Activated CD4-positive, alpha-beta T cell treated with anti-CD3 and anti-CD28 coated beads for 4 hours (primary cell): ENCODE data around the gene C15orf62.

ENCODE experiments used
- DNase-seq, 2 donors: peaks; one replicate each; pipeline ENCODE4 v3.0.0-alpha.2; 2020

Gene C15orf62, protein sequence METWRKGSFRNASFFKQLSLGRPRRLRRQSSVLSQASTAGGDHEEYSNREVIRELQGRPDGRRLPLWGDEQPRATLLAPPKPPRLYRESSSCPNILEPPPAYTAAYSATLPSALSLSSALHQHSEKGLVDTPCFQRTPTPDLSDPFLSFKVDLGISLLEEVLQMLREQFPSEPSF

DNA sequence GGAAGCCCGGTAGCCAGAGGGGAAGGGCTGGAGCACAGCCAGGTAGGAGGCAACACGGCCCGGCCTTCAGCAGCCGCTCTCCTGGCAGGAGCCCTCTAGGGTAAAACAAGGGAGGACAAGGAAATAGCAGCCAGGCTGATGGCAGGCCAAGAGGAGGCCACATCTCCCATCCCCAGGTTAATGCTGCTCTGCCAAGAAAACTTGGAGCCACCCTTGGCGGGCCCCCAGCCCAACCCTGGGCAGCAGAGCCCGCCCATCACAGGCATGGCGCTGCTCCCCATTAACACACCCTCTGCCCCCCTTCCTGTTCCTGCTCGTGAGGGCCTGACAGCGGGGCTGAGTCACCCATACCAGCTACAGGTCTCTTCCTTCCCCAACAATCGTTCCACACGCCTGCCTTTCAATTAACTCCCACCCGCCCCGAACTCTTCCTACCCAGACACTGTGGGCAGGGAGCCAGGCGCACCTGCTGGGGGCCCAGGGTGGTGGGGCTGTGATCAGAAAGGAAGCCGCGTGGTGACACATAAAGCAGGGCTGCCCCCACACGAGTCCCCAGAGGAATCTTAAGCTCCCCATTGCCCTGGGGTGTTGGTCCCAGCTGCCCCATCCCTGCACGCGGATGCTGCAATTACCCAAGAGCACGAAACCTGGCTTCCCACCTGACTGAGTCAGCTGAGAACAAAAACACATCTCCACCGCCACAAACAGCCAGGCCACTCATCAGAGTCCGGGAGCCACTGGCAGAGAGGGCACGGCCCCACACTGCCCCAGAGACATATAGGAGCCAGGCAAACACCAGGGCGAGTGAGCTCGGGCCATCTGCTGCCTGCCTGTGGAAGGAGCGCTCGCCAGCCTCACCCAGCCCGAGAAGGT, at the start of gene C15orf62:
TSS of gene C15orf62 (plus strand) at position 707 of the 873 bp plus-strand sequence. CDS start 516 bp downstream, outside the sequence.
- DNase-seq, result peak; percentile 62 to 80

- no peak for DNase-seq
These were observed 48.1 kb upstream of the C15orf62 start for GRCh38 chr15:40721701-40722100.

- no peak for DNase-seq
These were observed 47.4 kb upstream of the C15orf62 start for GRCh38 chr15:40722354-40722753.

DNA sequence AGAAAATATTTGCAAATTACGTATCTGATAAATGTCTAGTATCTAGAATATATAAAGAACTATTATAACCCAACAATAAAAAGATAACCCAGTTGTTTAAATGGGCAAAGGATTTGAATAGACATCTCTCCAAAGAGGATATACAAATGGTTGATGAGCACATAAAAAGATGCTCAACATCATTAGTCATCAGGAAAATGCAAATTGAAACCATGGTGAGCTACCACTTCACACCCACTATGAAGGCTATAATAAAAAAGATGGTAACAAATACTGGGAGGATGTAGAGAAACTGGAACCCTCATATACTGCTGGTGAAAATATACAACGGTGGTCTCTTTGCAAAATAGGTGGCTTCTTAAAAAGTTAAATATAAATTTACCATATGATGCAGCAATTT, 46.8 kb upstream of the C15orf62 start:
- DNase-seq, result no peak

DNA sequence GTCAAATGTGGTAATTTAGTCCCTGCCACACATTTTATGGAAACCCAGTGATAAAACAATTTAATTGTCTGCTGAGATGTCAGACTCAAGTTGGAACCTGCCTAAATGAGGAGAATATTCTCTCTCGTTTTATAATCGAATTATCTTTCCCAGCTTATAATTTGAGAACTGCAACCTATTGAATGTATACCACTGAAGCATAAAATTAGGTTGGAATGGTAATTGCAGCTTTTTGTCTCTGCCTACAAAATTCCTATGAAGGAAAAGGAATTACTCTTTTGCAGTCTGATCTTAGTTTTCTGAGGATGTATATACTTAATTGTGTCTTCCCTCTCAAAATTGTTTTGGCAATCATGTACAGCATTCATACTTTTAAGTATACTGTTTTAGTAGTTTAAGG, 45.9 kb upstream of the C15orf62 start:
- DNase-seq, result no peak

- DNase-seq, result no peak
These were observed 38.7 kb upstream of the C15orf62 start for GRCh38 chr15:40731034-40731433.

DNA sequence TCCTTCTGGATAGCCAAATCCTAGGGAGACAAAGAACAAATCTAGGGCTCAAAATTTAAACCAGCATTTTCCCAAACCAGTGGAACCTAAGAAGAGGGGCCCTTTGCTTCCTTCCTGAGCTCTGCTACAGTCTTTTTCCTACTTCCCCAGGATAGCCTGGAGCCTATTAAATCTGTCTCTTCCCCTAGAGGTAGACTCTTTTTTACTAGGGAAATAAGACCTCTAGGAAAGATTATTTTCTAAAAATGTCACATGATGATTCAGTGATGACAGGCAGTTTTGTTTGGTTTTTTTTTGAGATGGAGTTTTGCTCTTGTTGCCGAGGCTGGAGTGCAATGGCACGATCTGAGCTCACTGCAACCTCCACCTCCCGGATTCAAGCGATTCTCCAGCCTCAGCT, 33.2 kb upstream of the C15orf62 start:
- DNase-seq, result no peak

DNA sequence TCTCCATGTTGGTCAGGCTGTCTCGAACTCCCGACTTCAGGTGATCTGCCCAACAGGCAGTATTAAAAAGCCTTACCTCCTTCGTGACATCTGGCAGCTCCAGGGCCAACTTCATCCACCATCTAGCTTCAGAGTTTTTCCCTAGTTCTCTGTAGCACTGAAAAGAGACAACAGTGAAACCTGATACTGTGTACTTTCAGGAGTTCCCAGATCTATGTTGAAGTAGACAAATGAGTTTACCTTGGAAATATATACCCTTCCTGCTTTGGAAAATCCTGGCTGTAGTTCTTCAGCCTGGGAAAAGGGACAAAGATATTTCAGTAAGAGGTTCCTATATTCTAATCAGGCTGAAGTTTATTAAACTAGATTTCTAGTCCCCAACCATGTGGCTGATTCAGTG, 32.7 kb upstream of the C15orf62 start:
- DNase-seq, result no peak

- no peak for DNase-seq
These were observed 30.7 kb upstream of the C15orf62 start for GRCh38 chr15:40739047-40739446.

GRCh38 chr15:40739854-40740253, 29.9 kb upstream of the C15orf62 start:
- DNase-seq, result no peak

DNA sequence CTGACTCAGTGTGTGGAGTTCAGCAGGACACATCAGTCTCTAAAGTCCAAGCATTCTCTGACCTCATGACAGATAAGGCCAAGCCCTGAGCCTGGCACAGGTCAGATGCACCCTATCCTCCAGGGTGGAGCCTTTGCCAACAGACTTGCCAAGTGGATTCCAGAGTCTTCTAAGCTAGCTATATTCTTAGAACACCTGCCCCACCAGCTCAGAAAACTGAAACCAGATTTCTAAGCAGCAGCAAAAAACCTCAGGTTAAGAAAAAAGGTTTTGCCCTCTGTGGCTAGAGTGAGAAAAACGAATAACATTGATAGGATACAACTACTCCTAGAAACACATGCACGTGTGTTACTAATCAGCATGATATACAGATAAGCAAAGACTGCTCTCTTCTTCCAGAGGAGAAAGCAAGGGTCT, 26.3 kb upstream of the C15orf62 start:
- no peak for DNase-seq

GRCh38 chr15:40743921-40744814, 25.6 kb upstream of the C15orf62 start:
- peak; percentile 59 to 62 for DNase-seq

DNA sequence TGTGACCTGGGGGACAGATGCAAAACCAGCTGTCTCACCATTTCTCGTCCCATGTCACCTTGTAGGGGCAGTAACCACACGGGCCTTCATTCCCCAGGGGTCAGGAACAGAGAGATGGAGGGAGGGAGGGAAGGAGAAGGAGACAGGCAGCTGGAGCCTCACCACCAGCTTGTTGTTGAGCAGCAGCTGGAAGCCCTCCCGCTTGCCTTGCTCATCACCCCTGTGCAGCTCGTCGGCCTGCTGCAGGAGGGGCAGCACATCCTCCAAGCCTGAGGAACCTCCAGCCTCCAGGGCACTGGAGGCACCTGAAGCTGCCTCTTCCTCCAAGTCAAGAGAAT, 25.0 kb upstream of the C15orf62 start:
- no peak for DNase-seq

GRCh38 chr15:40746916-40747418, 22.8 kb upstream of the C15orf62 start:
- DNase-seq, result no peak

DNA sequence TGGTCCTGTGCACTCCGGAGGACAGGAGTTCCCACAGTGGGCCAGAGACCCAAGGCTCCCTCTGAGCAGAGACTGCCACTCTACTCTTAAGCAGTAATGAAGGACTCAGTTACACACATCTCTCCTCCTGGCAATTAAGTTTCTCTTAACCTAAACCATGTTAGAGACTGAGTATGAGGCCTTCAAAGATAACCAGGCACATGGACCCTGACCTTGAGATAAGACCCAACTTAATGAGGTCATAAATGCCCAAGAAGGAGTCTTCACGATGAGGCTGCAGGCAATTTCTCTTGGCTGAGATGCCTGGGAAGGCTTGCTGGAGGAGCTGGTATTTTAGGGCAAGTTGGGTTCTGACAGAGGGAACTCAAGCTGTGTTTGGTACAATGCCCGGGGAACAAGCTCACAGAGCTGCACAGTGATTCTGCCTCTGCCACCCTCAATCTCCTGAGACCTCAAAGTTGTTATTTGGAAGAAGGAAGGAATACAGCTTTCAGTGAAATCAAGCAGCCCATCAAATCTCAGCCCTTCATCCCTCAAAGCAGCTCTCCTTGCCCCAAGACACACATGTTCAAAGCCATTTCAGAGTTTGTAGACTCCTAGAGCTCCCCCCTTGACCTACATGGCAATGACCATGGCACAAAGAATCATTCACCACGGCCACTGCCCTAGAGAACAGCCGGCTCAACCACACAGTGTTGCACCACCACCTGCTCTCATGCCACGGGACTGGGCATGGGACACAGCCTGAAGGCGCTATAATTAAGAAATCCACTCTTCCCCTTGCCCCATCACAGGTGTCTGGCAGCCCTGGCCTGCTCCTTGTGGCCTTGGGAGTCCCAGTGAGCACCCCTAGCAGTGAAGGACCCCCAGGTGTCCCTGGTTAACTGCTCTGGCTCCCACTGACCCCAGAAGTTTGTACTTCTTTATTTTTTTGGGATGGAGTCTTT, 21.8 kb upstream of the C15orf62 start:
- no peak for DNase-seq

- no peak for DNase-seq
These were observed 20.6 kb upstream of the C15orf62 start for GRCh38 chr15:40749151-40749630.

- no peak for DNase-seq
These were observed 18.9 kb upstream of the C15orf62 start for GRCh38 chr15:40750885-40751284.

DNA sequence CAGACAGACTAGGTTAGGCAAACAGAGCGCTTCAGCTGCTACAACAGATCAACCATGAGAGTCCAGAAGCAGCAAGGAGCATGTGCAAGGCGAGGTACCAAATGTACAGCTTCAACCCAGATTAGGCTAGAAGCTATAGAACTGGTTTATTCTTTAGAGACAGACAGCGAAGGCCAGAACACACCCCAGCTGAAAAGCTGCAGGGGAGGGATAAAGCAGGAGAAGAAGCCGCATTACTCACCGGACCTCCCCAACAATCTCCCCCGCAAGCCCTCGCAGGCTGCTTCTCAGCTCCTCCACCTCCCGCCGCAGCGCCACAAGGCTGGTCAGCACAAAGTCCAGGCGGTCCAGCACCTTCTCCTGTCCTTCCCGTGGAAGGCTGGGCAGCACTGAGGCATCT, 18.0 kb upstream of the C15orf62 start:
- no peak for DNase-seq

DNA sequence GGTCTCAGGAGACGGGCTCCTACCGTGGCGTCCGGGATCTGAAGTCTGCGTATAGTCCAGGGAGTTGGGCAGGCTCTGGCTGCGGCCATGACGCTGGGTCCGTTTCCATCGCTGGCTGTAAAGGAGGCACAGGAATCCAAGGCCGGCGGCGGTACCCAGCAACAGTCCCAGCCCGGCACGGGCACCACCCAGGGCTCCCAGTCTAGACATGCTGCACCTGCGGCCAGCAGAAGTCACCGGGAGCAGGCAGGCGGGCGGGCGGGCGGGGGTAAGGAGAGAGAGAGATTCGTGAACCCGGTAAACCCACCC, 15.3 kb upstream of the C15orf62 start:
- DNase-seq, result peak in 1 of 2 donors; percentile 17

DNA sequence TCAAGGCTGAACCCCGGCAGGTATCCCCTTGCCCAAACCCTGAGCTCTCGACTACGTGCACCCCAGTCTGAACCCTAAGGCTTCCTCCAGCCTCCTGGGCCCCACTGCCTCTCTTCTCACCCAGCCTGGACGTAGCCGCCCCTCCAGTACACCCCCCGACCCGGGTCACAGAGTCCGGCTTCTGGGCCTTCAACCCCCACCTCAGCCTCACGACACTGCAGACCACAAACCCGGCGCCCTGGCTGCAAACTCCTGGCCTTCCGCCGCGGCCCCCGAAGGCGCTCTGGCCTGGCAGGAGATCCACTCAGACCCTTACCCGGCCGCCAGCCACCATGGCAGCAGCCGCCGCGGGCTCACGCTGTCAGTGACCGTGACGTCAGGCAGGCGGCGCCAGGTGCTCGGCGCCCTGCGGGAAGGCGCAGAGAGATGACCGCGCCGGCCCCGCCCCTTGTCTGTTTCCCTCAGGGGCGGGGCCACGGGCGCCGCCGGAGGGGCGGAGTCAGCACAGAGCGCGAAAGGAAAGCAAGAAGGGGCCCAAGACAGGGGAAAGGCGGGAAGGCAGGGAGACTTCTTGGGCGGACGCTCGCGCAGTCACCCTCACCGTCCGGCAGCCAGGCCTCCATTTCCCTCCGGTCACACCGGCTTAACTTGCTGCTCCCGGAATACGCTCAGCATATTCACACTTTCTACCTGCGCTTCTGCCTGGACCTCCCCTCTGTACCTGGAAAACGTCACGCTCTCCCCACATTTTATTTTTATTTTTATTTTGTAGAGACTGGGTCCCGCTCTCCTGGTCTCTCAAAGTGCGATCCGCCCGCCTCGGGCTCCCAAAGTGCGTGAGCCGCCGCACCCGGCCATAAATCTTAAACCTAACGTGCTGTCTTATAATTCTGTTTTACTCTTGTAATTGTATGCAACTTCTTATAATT, 14.6 kb upstream of the C15orf62 start, which contains the start of gene RMDN3:
TSS of gene RMDN3 (minus strand) at position 372 of the 929 bp plus-strand sequence. CDS start 471 bp downstream, outside the sequence.
- DNase-seq, result peak; percentile 93

- DNase-seq, result no peak
These were observed 14.0 kb upstream of the C15orf62 start for GRCh38 chr15:40755812-40756208.
